Right atrium auricular region (tissue), 2 donors: Measurements from ENCODE around the gene CMC1. TPM values are rescaled to one million over a fixed set of nuclear protein-coding genes. Genes with fewer than 3 reads are reported as not detected.

Experiments used
- DNase-seq: peaks from one replicate; pipeline ENCODE4 v3.0.0-alpha.2; 2019; ENCODE audit warnings: low spot score
- H3K27ac ChIP-seq, 2 donors: fragments of 200-600 bp; sonication (generic); 1 replicate in 1 of 2; 2 replicates in 1 of 2; pipeline ENCODE4 v1.5.1; 2016 to 2019
- H3K27me3 ChIP-seq, 2 donors: fragments of 200-600 bp; sonication (generic); one replicate each; pipeline versions ENCODE4 v1.5.1 to v1.6.0; 2017 to 2019
- H3K36me3 ChIP-seq: fragments of 200-600 bp; sonication (generic); one replicate; pipeline ENCODE4 v1.5.1; 2016
- H3K4me1 ChIP-seq, 2 donors: fragments of 200-600 bp; sonication (generic); one replicate each; pipeline versions ENCODE4 v1.5.1 to v1.6.0; 2017 to 2019
- H3K4me3 ChIP-seq, 2 donors: fragments of 200-600 bp; sonication (generic); 1 replicate in 1 of 2; 2 replicates in 1 of 2; pipeline ENCODE4 v1.5.1; 2017 to 2019; ENCODE audit warnings: mild to moderate bottlenecking in 1 of 2, moderate library complexity in 1 of 2
- H3K9me3 ChIP-seq, 2 donors: fragments of 200-600 bp; sonication (generic); one replicate each; pipeline ENCODE4 v1.5.1; 2019
- CTCF ChIP-seq, 2 donors: fragments of 200-600 bp; sonication (generic); IDR thresholded peaks; one replicate each; pipeline ENCODE4 v1.5.1; 2019; ENCODE audit warnings: antibody characterized with exemption in 2 of 2
- total RNA-seq, 2 donors: library from RNA; depleted of rRNA; stranded (reverse); fragments of >200 nt; gene quantifications; one replicate each; pipeline ENCODE4 v1.1.0, GENCODE V29; 2016

CMC1 gene
- total RNA-seq, 2 donors from 2014 or later = 27.4 to 41.8 TPM

GRCh38 chr3:28239108-28239507 lies 2.3 kb upstream of the CMC1 start:
- Histone ChIP-seq H3K4me3 (no peak overlapping the region), H3K4me1 (peaks cover 0 to 27% of the 10 kb centered on the region in 2 donors), H3K27ac (no peak overlapping the region), H3K27me3 (no peaks in the 10 kb centered on the region), H3K9me3 (no peaks in the 10 kb centered on the region), H3K36me3 (no peaks in the 10 kb centered on the region)
- no peak for DNase-seq
- TF ChIP-seq CTCF (IDR thresholded peaks at IDR 0.05) = no peak

GRCh38 chr3:28240441-28240840 lies 978 bp upstream of the CMC1 start:
- TF ChIP-seq CTCF (IDR thresholded peaks at IDR 0.05) = no peak
- DNase-seq = no peak
- Histone ChIP-seq H3K4me1 (peaks cover 0 to 27% of the 10 kb centered on the region in 2 donors), H3K27me3 (no peaks in the 10 kb centered on the region), H3K36me3 (no peaks in the 10 kb centered on the region), H3K9me3 (no peaks in the 10 kb centered on the region), H3K27ac (peak overlapping the region in 1 of 2 donors; percentile 82), H3K4me3 (peak overlapping the region in 1 of 2 donors; percentile 91)

DNA sequence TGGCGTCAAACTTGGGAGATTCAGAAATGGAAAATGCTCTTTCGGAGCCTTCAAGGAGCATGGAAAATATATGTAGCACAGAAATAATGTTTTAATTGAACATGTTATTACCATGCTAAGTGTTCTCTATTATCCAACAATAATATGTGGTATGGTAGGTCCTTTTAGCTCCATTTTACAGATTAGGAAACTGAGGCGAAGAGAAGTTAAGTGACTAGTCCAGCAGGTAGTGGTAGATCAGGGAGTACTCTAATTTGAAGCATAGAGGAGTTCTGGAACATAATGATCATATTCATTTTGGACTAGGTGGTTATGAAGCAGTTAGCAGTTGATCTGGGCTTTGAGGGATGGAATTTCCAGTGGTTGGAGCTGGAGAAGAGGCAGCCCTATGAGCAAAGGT lies 1.1 kb downstream of the CMC1 start:
- Histone ChIP-seq H3K27me3 (no peaks in the 10 kb centered on the region), H3K4me1 (peaks cover 0 to 38% of the 10 kb centered on the region in 2 donors), H3K36me3 (no peaks in the 10 kb centered on the region), H3K4me3 (peak overlapping the region; percentile 85 to 91), H3K9me3 (no peaks in the 10 kb centered on the region), H3K27ac (no peak overlapping the region)
- DNase-seq = no peak
- TF ChIP-seq CTCF (IDR thresholded peaks at IDR 0.05) = no peak

DNA sequence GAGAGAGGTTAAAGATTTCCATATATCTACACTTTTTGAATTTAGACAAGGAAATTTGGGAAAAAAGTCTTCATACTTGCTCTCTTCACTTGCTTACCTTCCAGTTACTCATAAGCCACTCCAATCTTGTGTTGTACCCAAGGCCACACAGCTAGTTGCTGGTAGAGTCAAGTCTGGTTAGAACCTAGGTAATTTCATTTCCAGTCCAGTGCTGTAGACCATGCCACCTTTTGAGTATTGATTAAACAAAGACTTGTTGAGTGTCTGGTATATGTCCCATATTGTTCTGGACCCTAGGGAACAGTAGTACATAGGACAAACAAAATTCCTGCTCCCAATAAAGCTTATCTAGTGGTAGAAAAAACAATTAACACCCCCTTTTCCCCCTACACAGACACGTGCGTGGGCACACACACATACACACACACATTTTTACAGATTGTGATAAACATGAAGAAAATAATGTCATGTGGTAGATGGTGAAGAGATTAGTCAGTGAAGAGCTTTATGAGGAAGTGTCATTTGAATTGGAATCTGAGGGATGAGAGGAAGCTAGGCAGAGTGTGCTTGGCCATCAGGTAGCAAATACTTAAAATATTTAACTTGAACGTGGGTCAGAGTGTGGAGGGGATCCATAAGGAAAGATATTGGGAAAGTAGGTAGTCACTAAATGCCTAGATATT lies 2.1 kb downstream of the CMC1 start:
- no peaks in the 10 kb centered on the region for H3K36me3 ChIP-seq
- DNase-seq = no peak
- H3K27me3 ChIP-seq = no peaks in the 10 kb centered on the region
- TF ChIP-seq CTCF (IDR thresholded peaks at IDR 0.05) = no peak
- H3K4me3 ChIP-seq = no peak overlapping the region
- H3K4me1 ChIP-seq = peaks cover 0 to 42% of the 10 kb centered on the region in 2 donors
- no peak overlapping the region for H3K27ac ChIP-seq
- H3K9me3 ChIP-seq = no peaks in the 10 kb centered on the region

DNA sequence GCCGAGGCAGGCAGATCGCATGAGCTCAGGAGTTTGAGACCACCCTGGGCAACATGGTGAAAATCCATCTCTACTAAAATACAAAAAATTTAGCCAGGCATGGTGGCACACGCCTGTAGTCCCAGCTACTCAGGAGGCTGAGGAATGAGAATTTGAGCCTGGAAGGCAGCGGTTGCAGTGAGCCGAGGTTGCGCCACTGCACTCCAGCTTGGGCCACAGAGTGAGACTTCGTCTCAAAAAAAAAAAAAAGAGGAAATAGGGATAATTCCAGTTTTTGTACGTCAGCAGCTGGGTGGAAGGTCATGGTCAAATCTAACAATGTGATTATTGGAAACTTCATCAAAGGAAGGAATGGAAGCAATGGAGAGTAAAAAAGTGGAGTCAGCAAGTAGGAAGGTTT lies 3.1 kb downstream of the CMC1 start:
- Histone ChIP-seq H3K4me1 (peaks cover 0 to 42% of the 10 kb centered on the region in 2 donors), H3K4me3 (no peak overlapping the region), H3K36me3 (no peaks in the 10 kb centered on the region), H3K9me3 (no peaks in the 10 kb centered on the region), H3K27ac (no peak overlapping the region), H3K27me3 (no peaks in the 10 kb centered on the region)
- DNase-seq = no peak
- TF ChIP-seq CTCF (IDR thresholded peaks at IDR 0.05) = no peak

DNA sequence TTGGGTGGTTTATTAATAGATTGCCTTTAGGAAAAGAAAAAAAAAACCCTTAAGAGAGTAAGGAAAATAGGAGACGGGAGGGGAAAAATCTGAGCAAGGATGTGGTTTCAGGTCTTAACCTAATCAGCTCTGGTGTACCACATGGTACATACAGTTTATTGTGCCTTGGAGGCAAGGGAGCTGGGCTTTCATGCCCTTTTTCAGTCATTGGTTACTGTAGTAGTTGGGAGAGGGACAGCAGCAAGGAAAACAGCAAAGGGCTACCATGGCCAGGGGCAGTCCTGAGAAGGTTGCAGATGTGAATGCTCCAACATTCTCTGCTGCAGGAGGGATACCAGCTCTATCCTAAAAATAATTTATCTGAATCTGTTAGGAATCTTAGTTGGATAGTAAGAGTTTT lies 5.9 kb downstream of the CMC1 start:
- Histone ChIP-seq H3K4me1 (peaks cover 0 to 32% of the 10 kb centered on the region in 2 donors), H3K9me3 (no peaks in the 10 kb centered on the region), H3K4me3 (no peak overlapping the region), H3K36me3 (no peaks in the 10 kb centered on the region), H3K27me3 (no peaks in the 10 kb centered on the region), H3K27ac (no peak overlapping the region)
- no peak for DNase-seq
- TF ChIP-seq CTCF (IDR thresholded peaks at IDR 0.05) = no peak
